ENCODE measurements around the gene HEBP2.

Gene HEBP2

GRCh38 chr6:138397128-138398122 lies 6.6 kb upstream of the HEBP2 start:
- DNase-seq: no peak

GRCh38 chr6:138400326-138400725 lies 3.7 kb upstream of the HEBP2 start:
- DNase-seq: no peak

- no peak for DNase-seq
Measured at GRCh38 chr6:138401960-138402837, 1.8 kb upstream of the HEBP2 start.

GRCh38 chr6:138402838-138403187 lies 1.2 kb upstream of the HEBP2 start:
- no peak for DNase-seq

GRCh38 chr6:138403324-138403800 lies 661 bp upstream of the HEBP2 start:
- DNase-seq: peak; percentile 29

GRCh38 chr6:138404666-138405337 lies 779 bp downstream of the HEBP2 start:
- peak; percentile 21 for DNase-seq

GRCh38 chr6:138405816-138406413 lies 1.9 kb downstream of the HEBP2 start:
- no peak for DNase-seq

GRCh38 chr6:138406443-138406842 lies 2.4 kb downstream of the HEBP2 start:
- DNase-seq: no peak

GRCh38 chr6:138410048-138410735 lies 6.2 kb downstream of the HEBP2 start:
- DNase-seq: no peak

- no peak for DNase-seq
Measured at GRCh38 chr6:138410972-138411880, 7.2 kb downstream of the HEBP2 start.

GRCh38 chr6:138415125-138415524 lies 11.1 kb downstream of the HEBP2 start:
- no peak for DNase-seq

- no peak for DNase-seq
Measured at GRCh38 chr6:138416206-138416605, 12.2 kb downstream of the HEBP2 start.

- DNase-seq: no peak
Measured at GRCh38 chr6:138417493-138418117, 13.6 kb downstream of the HEBP2 start.

GRCh38 chr6:138418118-138418742 lies 14.2 kb downstream of the HEBP2 start:
- DNase-seq: no peak

- no peak for DNase-seq
Measured at GRCh38 chr6:138419766-138420165, 15.7 kb downstream of the HEBP2 start.

- DNase-seq: no peak
Measured at GRCh38 chr6:138420356-138420755, 16.3 kb downstream of the HEBP2 start.

- no peak for DNase-seq
Measured at GRCh38 chr6:138421089-138421488, 17.1 kb downstream of the HEBP2 start.

- DNase-seq: no peak
Measured at GRCh38 chr6:138421608-138422007, 17.6 kb downstream of the HEBP2 start.

- no peak for DNase-seq
Measured at GRCh38 chr6:138422861-138423260, 18.8 kb downstream of the HEBP2 start.

Data from activated CD8-positive, alpha-beta memory T cell treated with anti-CD3 and anti-CD28 coated beads, Interleukin-2, amount 50 U/mL, for 4 hours (primary cell).